ENCODE results near the gene RTN4RL2. TPM values are rescaled to one million over a fixed set of nuclear protein-coding genes. Genes with fewer than 3 reads are reported as not detected.

The RTN4RL2 gene
- total and polyA plus RNA-seq, 9 of the 15 experiments (the other 6 are each of a cell fraction or from before 2014, with no cell fraction given), result 0.06 to 1.9 (median 0.34) TPM; not detected in 4

- TF ChIP-seq NCOA4 (IDR thresholded peaks at IDR 0.05; ENCODE audit: partially characterized antibody) (no peak), ZNF584 (CRISPR knock-in tag; IDR thresholded peaks at IDR 0.05; ENCODE audit: low read depth) (no peak), POLR3A (IDR thresholded peaks at IDR 0.05; ENCODE audit: borderline replicate concordance, extremely low read depth, insufficient read depth, insufficient read length) (no peak), RBFOX2 (IDR thresholded peaks at IDR 0.05; ENCODE audit: low read depth, low read length) (no peak), TRIM25 (IDR thresholded peaks at IDR 0.05; ENCODE audit: borderline replicate concordance) (no peak), ZNF239 (CRISPR knock-in tag; IDR thresholded peaks at IDR 0.05) (no peak), POLR2H (tag; IDR thresholded peaks at IDR 0.05; ENCODE audit: low read depth) (no peak), CREB3 (tag; conservative IDR thresholded peaks at IDR 0.05; ENCODE audit: low read depth) (no peak), FOSL1 (tag; conservative IDR thresholded peaks at IDR 0.05) (peak; percentile 40; the same call in 1 of the 2 replicates), THAP12 (CRISPR knock-in tag; IDR thresholded peaks at IDR 0.05) (no peak), ZNF217 (CRISPR knock-in tag; IDR thresholded peaks at IDR 0.05) (no peak), SLC30A9 (CRISPR knock-in tag; IDR thresholded peaks at IDR 0.05) (no peak), CBFB (CRISPR knock-in tag; IDR thresholded peaks at IDR 0.05) (no peak), ZBTB26 (CRISPR knock-in tag; IDR thresholded peaks at IDR 0.05) (no peak), CEBPB (tag; IDR thresholded peaks at IDR 0.05) (peak; percentile 98), MEF2A (IDR thresholded peaks at IDR 0.05; ENCODE audit: control insufficient read depth, low read depth, low read length) (no peak), ELF1 (tag; IDR thresholded peaks at IDR 0.05) (no peak), ZNF766 (CRISPR knock-in tag; conservative IDR thresholded peaks at IDR 0.05) (0 out of 2 replicates have a peak, but pooled peaks have one; percentile 45), CXXC5 (CRISPR knock-in tag; IDR thresholded peaks at IDR 0.05) (no peak), CHCHD3 (CRISPR knock-in tag; IDR thresholded peaks at IDR 0.05) (no peak), NR2C2 (CRISPR knock-in tag; IDR thresholded peaks at IDR 0.05) (no peak), NR2C2 (tag; IDR thresholded peaks at IDR 0.05) (no peak)
Measured at GRCh38 chr11:57434640-57435546, 25.4 kb upstream of the RTN4RL2 start (continued).
